Coronary artery (tissue), 2 donors: ENCODE data around the gene NWD2.

Source experiments
- DNase-seq: peaks from one replicate; pipeline ENCODE4 v3.0.0-alpha.2; 2017; ENCODE audit warnings: low spot score
- H3K27ac ChIP-seq, 2 donors: fragments of 200-600 bp; sonication (generic); one replicate each; pipeline ENCODE4 v1.5.1; 2016 to 2019
- H3K4me3 ChIP-seq: fragments of 200-600 bp; sonication (generic); 2 replicates; pipeline ENCODE4 v1.5.1; 2016; ENCODE audit warnings: mild to moderate bottlenecking, moderate library complexity
- TF ChIP-seq, protein P1 (sequence below): fragments of 200-600 bp; sonication (generic); IDR thresholded peaks from one replicate; pipeline ENCODE4 v1.5.1; 2019; ENCODE audit warnings: antibody characterized with exemption

Gene NWD2

DNA sequence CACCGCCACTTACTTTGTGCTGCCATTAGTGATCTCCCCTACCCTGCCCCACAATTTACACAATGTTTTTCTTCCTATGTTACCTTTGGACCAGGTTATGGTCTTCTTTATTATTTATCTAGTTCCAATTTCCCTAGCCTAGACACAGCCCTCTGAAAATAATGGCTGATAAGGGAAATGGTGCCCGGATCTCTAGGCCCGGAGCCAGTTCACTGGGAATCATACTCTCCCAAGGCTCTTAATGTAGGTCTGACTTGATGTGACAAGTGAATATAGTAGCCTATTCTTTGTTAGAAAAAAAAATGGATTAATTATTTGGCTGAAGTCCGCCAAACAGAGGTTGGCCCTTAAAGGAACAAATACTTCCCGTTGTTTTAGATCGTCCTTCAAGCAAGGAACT lies 233.6 kb downstream of the NWD2 start:
- Histone ChIP-seq H3K4me3 (no peak overlapping the region), H3K27ac (no peak overlapping the region)
- TF ChIP-seq, protein P1, sequence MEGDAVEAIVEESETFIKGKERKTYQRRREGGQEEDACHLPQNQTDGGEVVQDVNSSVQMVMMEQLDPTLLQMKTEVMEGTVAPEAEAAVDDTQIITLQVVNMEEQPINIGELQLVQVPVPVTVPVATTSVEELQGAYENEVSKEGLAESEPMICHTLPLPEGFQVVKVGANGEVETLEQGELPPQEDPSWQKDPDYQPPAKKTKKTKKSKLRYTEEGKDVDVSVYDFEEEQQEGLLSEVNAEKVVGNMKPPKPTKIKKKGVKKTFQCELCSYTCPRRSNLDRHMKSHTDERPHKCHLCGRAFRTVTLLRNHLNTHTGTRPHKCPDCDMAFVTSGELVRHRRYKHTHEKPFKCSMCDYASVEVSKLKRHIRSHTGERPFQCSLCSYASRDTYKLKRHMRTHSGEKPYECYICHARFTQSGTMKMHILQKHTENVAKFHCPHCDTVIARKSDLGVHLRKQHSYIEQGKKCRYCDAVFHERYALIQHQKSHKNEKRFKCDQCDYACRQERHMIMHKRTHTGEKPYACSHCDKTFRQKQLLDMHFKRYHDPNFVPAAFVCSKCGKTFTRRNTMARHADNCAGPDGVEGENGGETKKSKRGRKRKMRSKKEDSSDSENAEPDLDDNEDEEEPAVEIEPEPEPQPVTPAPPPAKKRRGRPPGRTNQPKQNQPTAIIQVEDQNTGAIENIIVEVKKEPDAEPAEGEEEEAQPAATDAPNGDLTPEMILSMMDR = no peak
- no peak for DNase-seq

DNA sequence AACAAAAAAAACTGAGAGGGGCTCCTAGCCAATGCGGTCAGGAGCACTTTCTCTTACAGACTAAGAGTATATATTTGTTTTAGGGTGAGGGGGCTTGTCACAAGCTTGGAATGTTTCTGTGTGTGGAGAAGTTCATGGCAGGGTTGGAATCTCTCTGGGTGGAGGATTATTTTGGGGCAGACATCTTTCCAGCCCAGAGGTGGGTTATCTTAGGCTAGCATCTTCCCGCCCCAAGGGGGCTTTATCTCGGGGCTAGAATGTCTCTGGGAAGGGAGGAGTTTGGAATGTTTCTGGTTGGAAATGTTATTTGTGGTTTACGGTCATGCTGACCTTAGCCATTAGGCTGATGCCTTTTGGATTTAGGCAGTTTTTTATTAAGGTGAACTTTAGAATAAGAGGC lies 236.0 kb downstream of the NWD2 start:
- DNase-seq = no peak
- TF ChIP-seq, protein P1 = no peak
- H3K4me3 ChIP-seq = no peak overlapping the region
- H3K27ac ChIP-seq = no peak overlapping the region

- no peak overlapping the region for H3K27ac ChIP-seq
- DNase-seq = no peak
- TF ChIP-seq, protein P1 = no peak
- no peak overlapping the region for H3K4me3 ChIP-seq
These were observed 237.1 kb downstream of the NWD2 start for GRCh38 chr4:37481547-37482122.

DNA sequence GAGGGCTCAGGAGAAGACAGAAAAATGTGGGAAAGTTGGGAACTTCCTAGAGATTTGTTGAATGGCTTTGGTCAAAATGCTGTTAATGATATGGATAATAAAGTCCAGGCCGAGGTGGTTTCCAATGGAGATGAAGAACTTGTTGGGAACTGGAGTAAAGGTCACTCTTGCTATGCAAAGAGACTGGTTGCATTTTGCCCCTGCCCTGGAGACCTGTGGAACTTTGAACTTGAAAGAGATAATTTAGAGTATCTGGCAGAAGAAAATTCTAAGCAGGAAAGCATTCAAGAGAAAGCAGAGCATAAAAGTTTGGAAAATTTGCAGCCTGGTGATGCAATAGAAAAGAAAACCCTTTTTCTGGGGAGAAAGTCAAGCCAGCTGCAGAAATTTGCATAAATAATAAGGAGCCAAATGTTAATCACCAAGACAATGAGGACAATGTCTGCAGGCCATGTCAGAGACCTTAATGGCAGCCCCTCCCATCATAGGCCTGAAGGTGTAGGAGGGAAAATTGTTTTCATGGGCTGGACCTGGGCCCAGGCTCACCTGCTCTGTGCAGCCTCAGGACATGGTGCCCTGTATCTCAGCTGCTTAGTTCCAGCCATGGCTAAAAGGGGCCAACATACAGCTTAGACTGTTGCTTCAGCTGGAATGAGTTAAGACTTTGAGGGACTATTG lies 237.8 kb downstream of the NWD2 start:
- no peak overlapping the region for H3K27ac ChIP-seq
- no peak for DNase-seq

DNA sequence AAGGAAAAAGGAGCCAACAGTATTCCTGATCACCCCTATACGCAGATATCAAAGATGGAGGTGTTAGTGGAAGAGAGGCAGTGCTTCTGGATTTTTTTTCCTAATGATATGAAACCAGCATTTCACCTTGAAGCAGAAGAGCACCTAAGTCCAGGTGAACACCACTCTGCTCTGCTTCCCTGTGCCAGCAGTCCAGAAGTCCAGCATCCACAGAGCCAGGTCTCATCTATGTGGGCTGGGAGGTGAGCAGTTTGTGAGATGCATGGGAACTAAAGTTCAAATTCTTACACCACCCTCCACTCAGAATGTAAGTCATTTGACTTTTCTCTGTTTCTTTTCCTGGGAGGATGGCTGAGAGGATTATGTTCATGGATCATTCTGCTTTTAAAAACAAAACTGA lies 239.1 kb downstream of the NWD2 start:
- Histone ChIP-seq H3K4me3 (no peak overlapping the region), H3K27ac (no peak overlapping the region)
- TF ChIP-seq, protein P1 = no peak
- DNase-seq = no peak

More for the DNA sequence above, 237.8 kb downstream of the NWD2 start:
- no peak overlapping the region for H3K4me3 ChIP-seq
- TF ChIP-seq, protein P1 = no peak

DNA sequence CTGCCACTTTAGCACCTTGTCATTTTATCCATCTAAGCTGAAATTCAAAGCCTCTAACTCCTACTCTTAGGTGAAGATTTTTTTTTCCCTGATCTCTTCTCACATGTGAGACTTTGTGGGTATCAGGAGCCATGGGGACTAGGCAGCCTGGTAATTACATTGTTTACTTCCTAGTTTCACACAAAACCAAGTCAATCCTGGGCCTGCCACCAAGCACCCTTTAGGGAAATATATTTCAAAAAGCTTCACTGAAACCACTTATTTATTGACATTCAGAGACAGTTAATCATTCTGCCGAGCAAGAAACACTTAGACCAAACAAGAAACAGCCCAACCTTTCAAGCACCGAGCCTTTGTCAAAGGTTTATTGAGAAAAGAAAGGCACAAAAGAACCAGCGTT lies 241.6 kb downstream of the NWD2 start:
- TF ChIP-seq, protein P1 = no peak
- no peak for DNase-seq
- Histone ChIP-seq H3K27ac (no peak overlapping the region), H3K4me3 (no peak overlapping the region)

DNA sequence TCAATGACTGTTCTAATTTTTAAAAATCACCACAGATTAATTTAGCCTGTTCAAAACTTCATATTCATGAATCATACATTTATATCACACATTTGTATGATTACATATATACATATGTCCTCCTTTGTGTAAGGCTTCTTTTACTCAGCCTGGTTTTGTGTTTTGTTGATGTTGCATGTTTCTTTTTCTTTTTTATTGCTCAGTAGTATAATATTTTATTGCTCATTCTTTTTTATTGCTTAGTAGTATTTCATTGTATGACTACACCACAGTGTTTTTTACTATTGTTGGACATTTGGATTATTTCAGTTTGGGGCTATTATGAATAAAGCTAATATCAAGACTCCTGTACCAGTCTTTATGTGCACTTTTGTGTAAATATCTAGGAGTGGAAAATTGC lies 243.1 kb downstream of the NWD2 start:
- H3K27ac ChIP-seq = no peak overlapping the region
- no peak for DNase-seq
- TF ChIP-seq, protein P1 = no peak
- H3K4me3 ChIP-seq = no peak overlapping the region
